ENCODE data around the gene PITX1. TPM values are rescaled to one million over a fixed set of nuclear protein-coding genes. Genes with fewer than 3 reads are reported as not detected.

The PITX1 gene
- total and polyA plus RNA-seq, 2 donors (not counting 1 experiment from before 2014, with no cell fraction given) = 0.13 TPM; not detected in 1

GRCh38 chr5:135008556-135008955 is 25.5 kb downstream of the PITX1 start:
- no peaks in the 10 kb centered on the region for H3K36me3 ChIP-seq (replicated peaks in 1 of 2; ENCODE audit: control extremely low read depth in 1 of 2, control insufficient read depth in 1 of 2, extremely low read depth in 1 of 2, insufficient read depth in 2 of 2, low read length in 1 of 2)
- H2AFZ ChIP-seq (ENCODE audit: insufficient read depth, low read depth, low read length, poor library complexity, severe bottlenecking) = no peak overlapping the region
- Mint-ChIP-seq H3K9me3 (ENCODE audit: insufficient read depth) (no peaks in the 10 kb centered on the region), H3K27me3 (peaks cover 5% of the 10 kb centered on the region), H3K27ac (no peak overlapping the region), H3K4me3 (no peak overlapping the region), H3K4me1 (no peaks in the 10 kb centered on the region)
- no peaks in the 10 kb centered on the region for H4K20me1 ChIP-seq (ENCODE audit: control insufficient read depth, insufficient read depth, low read length, poor library complexity, severe bottlenecking)
- H3K27ac ChIP-seq (ENCODE audit: low read length in 2 of 2) = no peak overlapping the region
- 91% methylated on average over 8 of the region's 8 CpGs for WGBS (ENCODE audit: insufficient coverage)
- no peak overlapping the region for H3K4me3 ChIP-seq (ENCODE audit: control extremely low read depth in 1 of 5, extremely low read depth in 1 of 5, insufficient read depth in 1 of 5, low read depth in 2 of 5, low read length in 4 of 5)
- H3K4me1 ChIP-seq (ENCODE audit: control insufficient read depth in 2 of 2, insufficient read depth in 2 of 2, low read length in 2 of 2) = no peaks in the 10 kb centered on the region
- DNase-seq (no peak), ATAC-seq (ENCODE audit: low read depth) (no peak)
- H3K27me3 ChIP-seq (replicated peaks in 1 of 4; ENCODE audit: control extremely low read depth in 1 of 4, control insufficient read depth in 3 of 4, insufficient read depth in 4 of 4, low read length in 3 of 4) = no peaks in the 10 kb centered on the region
- no peak overlapping the region for H3K4me2 ChIP-seq (replicated peaks; ENCODE audit: low read depth, low read length, poor library complexity, severe bottlenecking)
- intact Hi-C loops (cut with micrococcal nuclease) = no loop called here
- ChIA-PET CTCF (interaction anchor here (3.9 kb wide), 1 partner anchor 183 kb away, joined by 21 read pairs; no protein-coding TSS in a partner anchor), POLR2A (no interaction called here)
- TF ChIP-seq CTCF (IDR thresholded peaks at IDR 0.05) (no peak), EZH2 (IDR thresholded peaks at IDR 0.05; ENCODE audit: borderline replicate concordance, insufficient read depth, low read depth, low read length, poor library complexity, severe bottlenecking) (no peak)
- no peak overlapping the region for H3K9ac ChIP-seq (ENCODE audit: low read length)
- no peaks in the 10 kb centered on the region for H3K9me3 ChIP-seq (ENCODE audit: control extremely low read depth in 1 of 3, control insufficient read depth in 2 of 3, insufficient read depth in 1 of 3, low read length in 2 of 3)
- no peaks in the 10 kb centered on the region for H3K79me2 ChIP-seq (ENCODE audit: control insufficient read depth, insufficient read depth, low read length)

- CTCF ChIA-PET = no interaction called here
- ATAC-seq (ENCODE audit: low read depth) (no peak), DNase-seq (no peak)
- Histone ChIP-seq H3K36me3 (replicated peaks in 1 of 2; ENCODE audit: control extremely low read depth in 1 of 2, control insufficient read depth in 1 of 2, extremely low read depth in 1 of 2, insufficient read depth in 2 of 2, low read length in 1 of 2) (no peaks in the 10 kb centered on the region), H3K9ac (ENCODE audit: low read length) (no peak overlapping the region), H2AFZ (ENCODE audit: insufficient read depth, low read depth, low read length, poor library complexity, severe bottlenecking) (no peak overlapping the region), H4K20me1 (ENCODE audit: control insufficient read depth, insufficient read depth, low read length, poor library complexity, severe bottlenecking) (no peaks in the 10 kb centered on the region), H3K4me1 (ENCODE audit: control insufficient read depth in 2 of 2, insufficient read depth in 2 of 2, low read length in 2 of 2) (no peaks in the 10 kb centered on the region), H3K4me2 (replicated peaks; ENCODE audit: low read depth, low read length, poor library complexity, severe bottlenecking) (no peak overlapping the region), H3K9me3 (ENCODE audit: control extremely low read depth in 1 of 3, control insufficient read depth in 2 of 3, insufficient read depth in 1 of 3, low read length in 2 of 3) (no peaks in the 10 kb centered on the region), H3K79me2 (ENCODE audit: control insufficient read depth, insufficient read depth, low read length) (no peaks in the 10 kb centered on the region), H3K27ac (ENCODE audit: low read length in 2 of 2) (no peak overlapping the region), H3K27me3 (replicated peaks in 1 of 4; ENCODE audit: control extremely low read depth in 1 of 4, control insufficient read depth in 3 of 4, insufficient read depth in 4 of 4, low read length in 3 of 4) (no peaks in the 10 kb centered on the region), H3K4me3 (ENCODE audit: control extremely low read depth in 1 of 5, extremely low read depth in 1 of 5, insufficient read depth in 1 of 5, low read depth in 2 of 5, low read length in 4 of 5) (no peak overlapping the region)
- 88% methylated on average over 6 of the region's 11 CpGs for WGBS (ENCODE audit: insufficient coverage)
- POLR2A ChIA-PET = no interaction called here
- H3K4me1 Mint-ChIP-seq = no peaks in the 10 kb centered on the region
- no peak overlapping the region for H3K4me3 Mint-ChIP-seq
- no peaks in the 10 kb centered on the region for H3K9me3 Mint-ChIP-seq (ENCODE audit: insufficient read depth)
- H3K27me3 Mint-ChIP-seq = peaks cover 5% of the 10 kb centered on the region
- intact Hi-C loops (cut with micrococcal nuclease) = no loop called here
- H3K27ac Mint-ChIP-seq = no peak overlapping the region
- TF ChIP-seq CTCF (IDR thresholded peaks at IDR 0.05) (no peak), EZH2 (IDR thresholded peaks at IDR 0.05; ENCODE audit: borderline replicate concordance, insufficient read depth, low read depth, low read length, poor library complexity, severe bottlenecking) (no peak)
These were observed 26.2 kb downstream of the PITX1 start for GRCh38 chr5:135007749-135008363.
